Mesenchymal stem cell (in vitro differentiated cells and primary cell): ENCODE results near the gene CKAP5.

ENCODE experiments used
- DNase-seq: peaks from one replicate; pipeline ENCODE4 v3.0.0-alpha.2; 2013
- H2AFZ ChIP-seq: one replicate; pipeline ENCODE4 v1.6.1; 2013; ENCODE audit warnings: low read depth, mild to moderate bottlenecking, control low read depth, inconsistent platforms, low read length, moderate library complexity
- H2AK5ac ChIP-seq: 2 replicates; pipeline ENCODE4 v1.6.1; 2013; ENCODE audit warnings: low read length, moderate library complexity, mild to moderate bottlenecking, inconsistent platforms; ENCODE audit not compliant: severe bottlenecking
- H2BK120ac ChIP-seq: one replicate; pipeline ENCODE4 v1.6.1; 2013; ENCODE audit warnings: low read depth, mild to moderate bottlenecking, inconsistent platforms, low read length, moderate library complexity
- H2BK12ac ChIP-seq, 2 experiments: one replicate each; pipeline ENCODE4 v1.6.1; 2013; ENCODE audit warnings: inconsistent platforms in 2 of 2, low read length in 2 of 2, mild to moderate bottlenecking in 2 of 2, moderate library complexity in 2 of 2, control low read depth in 1 of 2
- H2BK15ac ChIP-seq: one replicate; pipeline ENCODE4 v1.6.1; 2013; ENCODE audit warnings: mild to moderate bottlenecking, low read depth, inconsistent platforms; ENCODE audit not compliant: poor library complexity, severe bottlenecking
- H2BK5ac ChIP-seq: 2 replicates; pipeline ENCODE4 v1.6.1; 2013; ENCODE audit warnings: low read depth, mild to moderate bottlenecking, low read length, control low read depth, inconsistent platforms; ENCODE audit not compliant: poor library complexity, severe bottlenecking
- H3K14ac ChIP-seq, 2 experiments: one replicate each; pipeline ENCODE4 v1.6.1; 2013; ENCODE audit warnings: inconsistent platforms in 2 of 2, low read length in 2 of 2, control low read depth in 1 of 2, mild to moderate bottlenecking in 1 of 2, moderate library complexity in 1 of 2
- H3K18ac ChIP-seq, 2 experiments: one replicate each; pipeline ENCODE4 v1.6.1; 2013; ENCODE audit warnings: inconsistent platforms in 2 of 2, low read length in 2 of 2, control low read depth in 1 of 2, low read depth in 1 of 2, mild to moderate bottlenecking in 1 of 2
- H3K23ac ChIP-seq, 2 experiments: one replicate each; pipeline ENCODE4 v1.6.1; 2013; ENCODE audit warnings: inconsistent platforms in 2 of 2, low read length in 2 of 2, mild to moderate bottlenecking in 2 of 2, moderate library complexity in 2 of 2, control low read depth in 1 of 2
- H3K27ac ChIP-seq: 2 replicates; pipeline ENCODE4 v1.5.1; 2013; ENCODE audit warnings: mild to moderate bottlenecking, moderate library complexity, low read length, control low read depth, inconsistent platforms; ENCODE audit not compliant: poor library complexity, severe bottlenecking
- H3K27me3 ChIP-seq, 2 experiments: 2 replicates each; pipeline versions ENCODE4 v1.6.1 to v1.7.0; 2013; ENCODE audit warnings: low read length in 2 of 2, mild to moderate bottlenecking in 2 of 2, moderate library complexity in 2 of 2, control low read depth in 1 of 2, inconsistent platforms in 1 of 2; ENCODE audit not compliant: control insufficient read depth in 1 of 2, insufficient read depth in 1 of 2
- H3K36me3 ChIP-seq, 2 experiments: 2 replicates each; pipeline versions ENCODE4 v1.6.1 to v1.7.0; 2013; ENCODE audit warnings: low read length in 2 of 2, control low read depth in 1 of 2, inconsistent platforms in 1 of 2, low read depth in 1 of 2, mild to moderate bottlenecking in 1 of 2; ENCODE audit not compliant: insufficient read depth in 2 of 2, control insufficient read depth in 1 of 2
- H3K4ac ChIP-seq, 2 experiments: one replicate each; pipeline ENCODE4 v1.6.1; 2013; ENCODE audit warnings: inconsistent platforms in 2 of 2, low read length in 2 of 2, mild to moderate bottlenecking in 2 of 2, moderate library complexity in 2 of 2, control low read depth in 1 of 2, low read depth in 1 of 2
- H3K4me1 ChIP-seq: 2 replicates; pipeline ENCODE4 v1.6.1; 2013; ENCODE audit warnings: low read depth, low read length, control low read depth; ENCODE audit not compliant: control insufficient read depth, insufficient read depth
- H3K4me2 ChIP-seq: 2 replicates; pipeline ENCODE4 v1.6.1; 2013; ENCODE audit warnings: low read length, mild to moderate bottlenecking, inconsistent platforms; ENCODE audit not compliant: poor library complexity, severe bottlenecking
- H3K4me3 ChIP-seq, 2 experiments: 2 replicates each; pipeline versions ENCODE4 v1.5.1 to v1.7.0; 2013; ENCODE audit warnings: low read length in 2 of 2, mild to moderate bottlenecking in 2 of 2, control low read depth in 1 of 2, low read depth in 1 of 2; ENCODE audit not compliant: insufficient read depth in 1 of 2
- H3K79me1 ChIP-seq: replicated peaks from 2 replicates; pipeline ENCODE4 v1.6.1; 2013; ENCODE audit warnings: mild to moderate bottlenecking, control low read depth, low read length, inconsistent platforms; ENCODE audit not compliant: poor library complexity, severe bottlenecking
- H3K9ac ChIP-seq: 2 replicates; pipeline ENCODE4 v1.7.0; 2013; ENCODE audit warnings: mild to moderate bottlenecking, low read length, moderate library complexity
- H3K9me3 ChIP-seq: 2 replicates; pipeline ENCODE4 v1.7.0; 2013; ENCODE audit warnings: mild to moderate bottlenecking, low read length; ENCODE audit not compliant: control insufficient read depth
- H4K8ac ChIP-seq: one replicate; pipeline ENCODE4 v1.6.1; 2013; ENCODE audit warnings: inconsistent platforms, mild to moderate bottlenecking, low read length, moderate library complexity
- H4K91ac ChIP-seq: one replicate; pipeline ENCODE4 v1.6.1; 2013; ENCODE audit warnings: mild to moderate bottlenecking, low read length, inconsistent platforms
- WGBS: methylation state at CpG from one replicate; pipeline ENCODE4 v1.1.7; 2013; ENCODE audit warnings: mixed read lengths; 5-methylcytosine and 5-hydroxymethylcytosine counted together

CKAP5 gene

GRCh38 chr11:46877580-46877979 lies 31.5 kb upstream of the CKAP5 start:
- H3K4ac ChIP-seq = no peak overlapping the region
- no peak overlapping the region for H3K14ac ChIP-seq
- H2BK15ac ChIP-seq = no peak overlapping the region
- no peak overlapping the region for H2BK120ac ChIP-seq
- no peak for DNase-seq
- no peaks in the 10 kb centered on the region for H3K79me1 ChIP-seq
- no peak overlapping the region for H3K18ac ChIP-seq
- H2BK5ac ChIP-seq = no peak overlapping the region
- H3K4me2 ChIP-seq = no peak overlapping the region
- H2BK12ac ChIP-seq = no peak overlapping the region
- H3K4me1 ChIP-seq = peaks cover 6% of the 10 kb centered on the region
- H3K36me3 ChIP-seq = peaks cover 53 to 64% of the 10 kb centered on the region in 2 experiments
- no peak overlapping the region for H3K23ac ChIP-seq
- H4K91ac ChIP-seq = no peak overlapping the region
- H2AK5ac ChIP-seq = no peak overlapping the region
- no peak overlapping the region for H3K9ac ChIP-seq
- no peak overlapping the region for H3K4me3 ChIP-seq
- H2AFZ ChIP-seq = no peak overlapping the region
- H3K27me3 ChIP-seq = no peaks in the 10 kb centered on the region
- no peak overlapping the region for H3K27ac ChIP-seq
- no peak overlapping the region for H4K8ac ChIP-seq
- no peaks in the 10 kb centered on the region for H3K9me3 ChIP-seq
- 100% methylated on average over 1 of the region's 1 CpG for WGBS

- H3K4ac ChIP-seq = no peak overlapping the region
- no peak overlapping the region for H2BK15ac ChIP-seq
- no peak overlapping the region for H3K23ac ChIP-seq
- H2AK5ac ChIP-seq = no peak overlapping the region
- H3K4me1 ChIP-seq = peaks cover 6% of the 10 kb centered on the region
- no peak overlapping the region for H3K4me3 ChIP-seq
- H4K91ac ChIP-seq = no peak overlapping the region
- no peaks in the 10 kb centered on the region for H3K9me3 ChIP-seq
- H3K14ac ChIP-seq = no peak overlapping the region
- no peak overlapping the region for H2BK5ac ChIP-seq
- H2BK12ac ChIP-seq = no peak overlapping the region
- no peak overlapping the region for H3K4me2 ChIP-seq
- peaks cover 51 to 63% of the 10 kb centered on the region in 2 experiments for H3K36me3 ChIP-seq
- no peak overlapping the region for H3K9ac ChIP-seq
- DNase-seq = no peak
- H3K27me3 ChIP-seq = no peaks in the 10 kb centered on the region
- no peak overlapping the region for H2BK120ac ChIP-seq
- no peak overlapping the region for H3K18ac ChIP-seq
- no peak overlapping the region for H4K8ac ChIP-seq
- no peaks in the 10 kb centered on the region for H3K79me1 ChIP-seq
- 93% methylated on average over 11 of the region's 11 CpGs for WGBS
- H3K27ac ChIP-seq = no peak overlapping the region
- no peak overlapping the region for H2AFZ ChIP-seq
Observed at GRCh38 chr11:46876471-46876870, 30.4 kb upstream of the CKAP5 start.

GRCh38 chr11:46874586-46874985 lies 28.5 kb upstream of the CKAP5 start:
- no peak overlapping the region for H3K4me3 ChIP-seq
- peaks cover 6% of the 10 kb centered on the region for H3K4me1 ChIP-seq
- no peak overlapping the region for H4K91ac ChIP-seq
- no peaks in the 10 kb centered on the region for H3K79me1 ChIP-seq
- DNase-seq = no peak
- H3K4ac ChIP-seq = no peak overlapping the region
- no peak overlapping the region for H3K14ac ChIP-seq
- H2AK5ac ChIP-seq = no peak overlapping the region
- 97% methylated on average over 6 of the region's 6 CpGs for WGBS
- H3K18ac ChIP-seq = no peak overlapping the region
- no peaks in the 10 kb centered on the region for H3K27me3 ChIP-seq
- H3K23ac ChIP-seq = no peak overlapping the region
- H2BK120ac ChIP-seq = no peak overlapping the region
- H3K4me2 ChIP-seq = no peak overlapping the region
- H3K36me3 ChIP-seq = peaks cover 53 to 77% of the 10 kb centered on the region in 2 experiments
- H2AFZ ChIP-seq = no peak overlapping the region
- H3K9me3 ChIP-seq = no peaks in the 10 kb centered on the region
- no peak overlapping the region for H2BK12ac ChIP-seq
- no peak overlapping the region for H2BK15ac ChIP-seq
- H2BK5ac ChIP-seq = no peak overlapping the region
- no peak overlapping the region for H3K27ac ChIP-seq
- no peak overlapping the region for H4K8ac ChIP-seq
- H3K9ac ChIP-seq = no peak overlapping the region

GRCh38 chr11:46868912-46869311 lies 22.8 kb upstream of the CKAP5 start:
- Histone ChIP-seq H3K36me3 (peaks cover 38 to 62% of the 10 kb centered on the region in 2 experiments), H3K4me3 (no peak overlapping the region), H2BK5ac (no peak overlapping the region), H2BK15ac (no peak overlapping the region), H2BK120ac (no peak overlapping the region), H4K91ac (no peak overlapping the region), H4K8ac (no peak overlapping the region), H3K27me3 (no peaks in the 10 kb centered on the region), H3K9me3 (no peaks in the 10 kb centered on the region), H2AK5ac (no peak overlapping the region), H3K14ac (no peak overlapping the region), H3K4ac (no peak overlapping the region), H3K4me1 (peaks cover 2% of the 10 kb centered on the region), H3K4me2 (no peak overlapping the region), H2BK12ac (no peak overlapping the region), H3K27ac (no peak overlapping the region), H3K23ac (no peak overlapping the region), H3K79me1 (no peaks in the 10 kb centered on the region), H2AFZ (no peak overlapping the region), H3K18ac (no peak overlapping the region), H3K9ac (no peak overlapping the region)
- no peak for DNase-seq
- WGBS = 98% methylated on average over 6 of the region's 6 CpGs
